Activated effector memory CD4-positive, alpha-beta T cell treated with anti-CD3 and anti-CD28 coated beads, Interleukin-2, amount 50 U/mL, for 16 hours (primary cell): Measurements from ENCODE around the gene ATG2B.

ENCODE experiments used
- DNase-seq: peaks from one replicate; pipeline ENCODE4 v3.0.0-alpha.2; 2020

ATG2B gene

GRCh38 chr14:96362965-96363750 lies at the start of gene ATG2B, which contains the start of gene GSKIP:
TSS of gene ATG2B (minus strand) at chr14:96363341. CDS start at chr14:96362976, 365 bp downstream.
TSS of gene GSKIP (plus strand) at chr14:96363526. CDS start at chr14:96382248, 18,722 bp downstream.
- DNase-seq, result peak; percentile 99

GRCh38 chr14:96410119-96410518 lies 47.0 kb upstream of the ATG2B start:
- no peak for DNase-seq

GRCh38 chr14:96409701-96410100 lies 46.6 kb upstream of the ATG2B start:
- DNase-seq, result no peak

GRCh38 chr14:96408608-96409007 lies 45.5 kb upstream of the ATG2B start:
- no peak for DNase-seq

GRCh38 chr14:96407935-96408570 lies 44.9 kb upstream of the ATG2B start:
- DNase-seq, result no peak

- DNase-seq, result no peak
Observed at GRCh38 chr14:96405677-96406076, 42.5 kb upstream of the ATG2B start.

- DNase-seq, result no peak
Observed at GRCh38 chr14:96403409-96403808, 40.3 kb upstream of the ATG2B start.

GRCh38 chr14:96400495-96400894 lies 37.4 kb upstream of the ATG2B start:
- no peak for DNase-seq

GRCh38 chr14:96399405-96399804 lies 36.3 kb upstream of the ATG2B start:
- no peak for DNase-seq

GRCh38 chr14:96398921-96399320 lies 35.8 kb upstream of the ATG2B start:
- no peak for DNase-seq

GRCh38 chr14:96398432-96398831 lies 35.3 kb upstream of the ATG2B start:
- DNase-seq, result no peak

GRCh38 chr14:96394047-96394815 lies 31.1 kb upstream of the ATG2B start:
- no peak for DNase-seq

- DNase-seq, result no peak
Observed at GRCh38 chr14:96393071-96393691, 30.0 kb upstream of the ATG2B start.

GRCh38 chr14:96391293-96392118 lies 28.4 kb upstream of the ATG2B start:
- peak; percentile 100 for DNase-seq

GRCh38 chr14:96390965-96391292 lies 27.8 kb upstream of the ATG2B start:
- DNase-seq, result no peak

- no peak for DNase-seq
Observed at GRCh38 chr14:96385385-96385784, 22.2 kb upstream of the ATG2B start.

GRCh38 chr14:96384740-96385139 lies 21.6 kb upstream of the ATG2B start:
- no peak for DNase-seq

- DNase-seq, result no peak
Observed at GRCh38 chr14:96384053-96384452, 20.9 kb upstream of the ATG2B start.

- DNase-seq, result no peak
Observed at GRCh38 chr14:96383445-96383844, 20.3 kb upstream of the ATG2B start.

- no peak for DNase-seq
Observed at GRCh38 chr14:96380735-96381134, 17.6 kb upstream of the ATG2B start.

GRCh38 chr14:96376093-96376492 lies 13.0 kb upstream of the ATG2B start:
- no peak for DNase-seq

GRCh38 chr14:96373538-96373937 lies 10.4 kb upstream of the ATG2B start:
- no peak for DNase-seq
